Adipose tissue (tissue), 3 donors: Measurements from ENCODE around the gene LYRM4. TPM values are rescaled to one million over a fixed set of nuclear protein-coding genes. Genes with fewer than 3 reads are reported as not detected.

ENCODE experiments used
- H3K27ac ChIP-seq: one replicate; pipeline ENCODE4 v1.5.1; 2013; ENCODE audit warnings: low read depth, low read length
- WGBS, 3 donors: extraction: QIAGEN DNeasy Blood & Tissue Kit; methylation state at CpG; one replicate each; pipeline ENCODE4 v1.1.7; 2013; 5-methylcytosine and 5-hydroxymethylcytosine counted together
- polyA plus RNA-seq, 3 donors: library from polyadenylated mRNA; stranded (reverse); fragments of 200-250 nt; gene quantifications; one replicate each; pipeline ENCODE4 v1.2.3, GENCODE V29; 2013
- donor health status: healthy with polysubstance abuse.
- donor health status: Bipolar disorder and iron deficiency.
- donor health status: healthy.

LYRM4 gene
- polyA plus RNA-seq, 3 donors, result 11.6 to 28.5 (median 22.0) TPM

- H3K27ac ChIP-seq, result no peak overlapping the region
- 87 to 95% (median 91%) methylated on average over 11 of the region's 11 CpGs for WGBS, 3 donors
Observed at GRCh38 chr6:5059036-5059896, 201.5 kb downstream of the LYRM4 start.

Other genes with a start within 250 kb of the LYRM4 start
- gene PPP1R3G, start 175.6 kb downstream of the LYRM4 start, polyA plus RNA-seq, result under 1 TPM; 0.08 to 0.55 (median 0.22) TPM
- 10 to 100 TPM in 2 of 3 donors, 1 to 10 TPM in 1; 9.0 to 18.4 (median 16.1) TPM for gene FARS2, start 563 bp upstream of the LYRM4 start, polyA plus RNA-seq